ENCODE results near the gene CNIH2.

GRCh38 chr11:66327171-66328030 lies 49.4 kb downstream of the CNIH2 start:
- no peak for TF ChIP-seq TCF7L2 (IDR thresholded peaks at IDR 0.05; ENCODE audit: low read depth, low read length)
- no peak for TF ChIP-seq GMEB1 (CRISPR knock-in tag; IDR thresholded peaks at IDR 0.05)
- TF ChIP-seq HNRNPLL (IDR thresholded peaks at IDR 0.05; ENCODE audit: low read depth, low read length, poor library complexity, severe bottlenecking) = no peak
- no peak for TF ChIP-seq CHD7 (IDR thresholded peaks at IDR 0.05; ENCODE audit: low read depth, low read length)
- TF ChIP-seq POLR2A (conservative IDR thresholded peaks at IDR 0.05) = no peak
- TF ChIP-seq XRCC5 (IDR thresholded peaks at IDR 0.05; ENCODE audit: low read depth, low read length) = no peak
- no peak for TF ChIP-seq TFAM (CRISPR knock-in tag; conservative IDR thresholded peaks at IDR 0.05)
- no peak for TF ChIP-seq CTCF (IDR thresholded peaks at IDR 0.05 in 2 of 3, conservative IDR thresholded peaks at IDR 0.05 in 1 of 3; ENCODE audit: insufficient read depth in 2 of 3, low read depth in 1 of 3, low read length in 3 of 3)
- no peak for TF ChIP-seq RBM34 (IDR thresholded peaks at IDR 0.05; ENCODE audit: borderline replicate concordance, insufficient read depth, low read length)
- TF ChIP-seq CHD4 (IDR thresholded peaks at IDR 0.05; ENCODE audit: insufficient read depth, insufficient replicate concordance, low read depth, low read length, poor library complexity, severe bottlenecking) = no peak

Measured in K562 (cell line).